ENCODE data around the gene ITIH3.

- TF ChIP-seq POLR2A (IDR thresholded peaks at IDR 0.05; ENCODE audit: low read depth, low read length) (no peak), TAF1 (IDR thresholded peaks at IDR 0.05; ENCODE audit: low read depth, low read length) (no peak), POU2F2 (IDR thresholded peaks at IDR 0.05; ENCODE audit: low read depth, low read length) (no peak), POLR2AphosphoS5 (IDR thresholded peaks at IDR 0.05; ENCODE audit: low read depth, low read length) (no peak), PAX5 (IDR thresholded peaks at IDR 0.05; ENCODE audit: insufficient read depth, low read length, severe bottlenecking) (no peak), SPI1 (IDR thresholded peaks at IDR 0.05; ENCODE audit: low read depth, low read length) (no peak)
Observed at GRCh38 chr3:52847241-52847640, 52.6 kb downstream of the ITIH3 start.

Data from GM12891 (cell line).